ENCODE results near the gene EHD4.

EHD4 gene

GRCh38 chr15:41919954-41920538 is 52.3 kb downstream of the EHD4 start:
- Histone ChIP-seq H3K36me3 (replicated peaks in 1 of 2; ENCODE audit: control insufficient read depth in 2 of 2, insufficient read depth in 2 of 2, low read length in 2 of 2) (peaks cover 8 to 11% of the 10 kb centered on the region in 2 donors), H2BK5ac (ENCODE audit: low read length) (no peak overlapping the region), H3K4me2 (ENCODE audit: insufficient read depth, low read length, poor library complexity, severe bottlenecking) (no peak overlapping the region), H2AK5ac (ENCODE audit: low read depth, low read length) (no peak overlapping the region), H3K9me3 (replicated peaks in 1 of 2; ENCODE audit: control insufficient read depth in 2 of 2, insufficient read depth in 1 of 2, low read depth in 1 of 2, low read length in 2 of 2) (no peaks in the 10 kb centered on the region), H3K23ac (ENCODE audit: low read depth, low read length, poor library complexity) (no peak overlapping the region), H3K4ac (ENCODE audit: low read length) (no peak overlapping the region), H2BK120ac (ENCODE audit: low read depth, low read length) (no peak overlapping the region), H3K14ac (ENCODE audit: low read length) (no peak overlapping the region), H3K9ac (ENCODE audit: low read depth, low read length, poor library complexity) (no peak overlapping the region), H4K91ac (ENCODE audit: low read depth, low read length, poor library complexity) (no peak overlapping the region), H2AFZ (ENCODE audit: low read length) (no peak overlapping the region), H4K8ac (ENCODE audit: low read depth, low read length) (no peak overlapping the region), H3K27ac (replicated peaks; ENCODE audit: low read length) (no peak overlapping the region), H2BK15ac (ENCODE audit: low read length) (no peak overlapping the region), H3K18ac (ENCODE audit: low read length) (no peak overlapping the region), H3K27me3 (ENCODE audit: control insufficient read depth in 3 of 3, insufficient read depth in 3 of 3, low read depth in 1 of 3, low read length in 3 of 3) (no peaks in the 10 kb centered on the region), H3K79me1 (ENCODE audit: low read depth, low read length) (no peaks in the 10 kb centered on the region), H2BK12ac (ENCODE audit: low read length) (no peak overlapping the region), H3K4me3 (ENCODE audit: low read length in 2 of 2) (no peak overlapping the region), H3K4me1 (ENCODE audit: control insufficient read depth in 2 of 2, insufficient read depth in 1 of 2, low read depth in 1 of 2, low read length in 2 of 2) (peaks cover 2 to 18% of the 10 kb centered on the region in 2 donors)
- DNase-seq (ENCODE audit: low spot score): no peak
- WGBS, 2 donors (ENCODE audit: extremely low coverage in 2 of 2, insufficient read length in 2 of 2, insufficient replicate concordance in 1 of 2): no CpG with 5 or more reads among the region's 3 CpGs

- H3K4me2 ChIP-seq (ENCODE audit: insufficient read depth, low read length, poor library complexity, severe bottlenecking): no peak overlapping the region
- no peak overlapping the region for H2BK120ac ChIP-seq (ENCODE audit: low read depth, low read length)
- no peaks in the 10 kb centered on the region for H3K9me3 ChIP-seq (replicated peaks in 1 of 2; ENCODE audit: control insufficient read depth in 2 of 2, insufficient read depth in 1 of 2, low read depth in 1 of 2, low read length in 2 of 2)
- H3K14ac ChIP-seq (ENCODE audit: low read length): no peak overlapping the region
- H3K4me3 ChIP-seq (ENCODE audit: low read length in 2 of 2): no peak overlapping the region
- H4K8ac ChIP-seq (ENCODE audit: low read depth, low read length): no peak overlapping the region
- WGBS, 2 donors (ENCODE audit: extremely low coverage in 2 of 2, insufficient read length in 2 of 2, insufficient replicate concordance in 1 of 2): no CpG with 5 or more reads among the region's 30 CpGs
- H3K4ac ChIP-seq (ENCODE audit: low read length): no peak overlapping the region
- no peak overlapping the region for H2AK5ac ChIP-seq (ENCODE audit: low read depth, low read length)
- H3K9ac ChIP-seq (ENCODE audit: low read depth, low read length, poor library complexity): no peak overlapping the region
- H2BK5ac ChIP-seq (ENCODE audit: low read length): no peak overlapping the region
- no peaks in the 10 kb centered on the region for H3K27me3 ChIP-seq (ENCODE audit: control insufficient read depth in 3 of 3, insufficient read depth in 3 of 3, low read depth in 1 of 3, low read length in 3 of 3)
- H3K23ac ChIP-seq (ENCODE audit: low read depth, low read length, poor library complexity): peak overlapping the region; percentile 2
- DNase-seq (ENCODE audit: low spot score): no peak
- H3K36me3 ChIP-seq (replicated peaks in 1 of 2; ENCODE audit: control insufficient read depth in 2 of 2, insufficient read depth in 2 of 2, low read length in 2 of 2): peaks cover 8 to 11% of the 10 kb centered on the region in 2 donors
- no peak overlapping the region for H4K91ac ChIP-seq (ENCODE audit: low read depth, low read length, poor library complexity)
- no peak overlapping the region for H3K27ac ChIP-seq (replicated peaks; ENCODE audit: low read length)
- H2BK15ac ChIP-seq (ENCODE audit: low read length): no peak overlapping the region
- no peak overlapping the region for H2AFZ ChIP-seq (ENCODE audit: low read length)
- H3K79me1 ChIP-seq (ENCODE audit: low read depth, low read length): no peaks in the 10 kb centered on the region
- peaks cover 2 to 18% of the 10 kb centered on the region in 2 donors for H3K4me1 ChIP-seq (ENCODE audit: control insufficient read depth in 2 of 2, insufficient read depth in 1 of 2, low read depth in 1 of 2, low read length in 2 of 2)
- no peak overlapping the region for H3K18ac ChIP-seq (ENCODE audit: low read length)
- no peak overlapping the region for H2BK12ac ChIP-seq (ENCODE audit: low read length)
These were observed 53.0 kb downstream of the EHD4 start for GRCh38 chr15:41919201-41919820.

GRCh38 chr15:41918506-41919126 is 53.7 kb downstream of the EHD4 start:
- DNase-seq (ENCODE audit: low spot score): no peak
- WGBS, 2 donors (ENCODE audit: extremely low coverage in 2 of 2, insufficient read length in 2 of 2, insufficient replicate concordance in 1 of 2): no CpG with 5 or more reads among the region's 8 CpGs
- Histone ChIP-seq H2AFZ (ENCODE audit: low read length) (no peak overlapping the region), H2BK120ac (ENCODE audit: low read depth, low read length) (no peak overlapping the region), H3K9me3 (replicated peaks in 1 of 2; ENCODE audit: control insufficient read depth in 2 of 2, insufficient read depth in 1 of 2, low read depth in 1 of 2, low read length in 2 of 2) (no peaks in the 10 kb centered on the region), H3K4me1 (ENCODE audit: control insufficient read depth in 2 of 2, insufficient read depth in 1 of 2, low read depth in 1 of 2, low read length in 2 of 2) (peaks cover 2 to 18% of the 10 kb centered on the region in 2 donors), H2AK5ac (ENCODE audit: low read depth, low read length) (no peak overlapping the region), H4K8ac (ENCODE audit: low read depth, low read length) (no peak overlapping the region), H4K91ac (ENCODE audit: low read depth, low read length, poor library complexity) (no peak overlapping the region), H3K23ac (ENCODE audit: low read depth, low read length, poor library complexity) (no peak overlapping the region), H3K14ac (ENCODE audit: low read length) (no peak overlapping the region), H2BK5ac (ENCODE audit: low read length) (no peak overlapping the region), H3K27me3 (ENCODE audit: control insufficient read depth in 3 of 3, insufficient read depth in 3 of 3, low read depth in 1 of 3, low read length in 3 of 3) (no peaks in the 10 kb centered on the region), H3K18ac (ENCODE audit: low read length) (no peak overlapping the region), H2BK15ac (ENCODE audit: low read length) (no peak overlapping the region), H3K4me2 (ENCODE audit: insufficient read depth, low read length, poor library complexity, severe bottlenecking) (no peak overlapping the region), H3K4ac (ENCODE audit: low read length) (no peak overlapping the region), H3K36me3 (replicated peaks in 1 of 2; ENCODE audit: control insufficient read depth in 2 of 2, insufficient read depth in 2 of 2, low read length in 2 of 2) (peaks cover 8 to 11% of the 10 kb centered on the region in 2 donors), H2BK12ac (ENCODE audit: low read length) (no peak overlapping the region), H3K4me3 (ENCODE audit: low read length in 2 of 2) (no peak overlapping the region), H3K27ac (replicated peaks; ENCODE audit: low read length) (no peak overlapping the region), H3K79me1 (ENCODE audit: low read depth, low read length) (no peaks in the 10 kb centered on the region), H3K9ac (ENCODE audit: low read depth, low read length, poor library complexity) (no peak overlapping the region)

GRCh38 chr15:41917767-41918430 is 54.5 kb downstream of the EHD4 start:
- no peak overlapping the region for H2AFZ ChIP-seq (ENCODE audit: low read length)
- H3K79me1 ChIP-seq (ENCODE audit: low read depth, low read length): no peaks in the 10 kb centered on the region
- H3K27ac ChIP-seq (replicated peaks; ENCODE audit: low read length): no peak overlapping the region
- H3K14ac ChIP-seq (ENCODE audit: low read length): no peak overlapping the region
- no peak overlapping the region for H2BK15ac ChIP-seq (ENCODE audit: low read length)
- no peaks in the 10 kb centered on the region for H3K9me3 ChIP-seq (replicated peaks in 1 of 2; ENCODE audit: control insufficient read depth in 2 of 2, insufficient read depth in 1 of 2, low read depth in 1 of 2, low read length in 2 of 2)
- H3K4ac ChIP-seq (ENCODE audit: low read length): no peak overlapping the region
- peak overlapping the region; percentile 56 for H3K23ac ChIP-seq (ENCODE audit: low read depth, low read length, poor library complexity)
- H3K4me1 ChIP-seq (ENCODE audit: control insufficient read depth in 2 of 2, insufficient read depth in 1 of 2, low read depth in 1 of 2, low read length in 2 of 2): peaks cover 2 to 18% of the 10 kb centered on the region in 2 donors
- peak overlapping the region in 1 of 2 donors; percentile 3 for H3K4me3 ChIP-seq (ENCODE audit: low read length in 2 of 2)
- no peak overlapping the region for H3K18ac ChIP-seq (ENCODE audit: low read length)
- no peaks in the 10 kb centered on the region for H3K27me3 ChIP-seq (ENCODE audit: control insufficient read depth in 3 of 3, insufficient read depth in 3 of 3, low read depth in 1 of 3, low read length in 3 of 3)
- no peak overlapping the region for H4K91ac ChIP-seq (ENCODE audit: low read depth, low read length, poor library complexity)
- no peak overlapping the region for H2BK5ac ChIP-seq (ENCODE audit: low read length)
- H3K9ac ChIP-seq (ENCODE audit: low read depth, low read length, poor library complexity): no peak overlapping the region
- no peak overlapping the region for H3K4me2 ChIP-seq (ENCODE audit: insufficient read depth, low read length, poor library complexity, severe bottlenecking)
- H2BK12ac ChIP-seq (ENCODE audit: low read length): no peak overlapping the region
- no peak overlapping the region for H2AK5ac ChIP-seq (ENCODE audit: low read depth, low read length)
- peaks cover 8 to 11% of the 10 kb centered on the region in 2 donors for H3K36me3 ChIP-seq (replicated peaks in 1 of 2; ENCODE audit: control insufficient read depth in 2 of 2, insufficient read depth in 2 of 2, low read length in 2 of 2)
- no peak overlapping the region for H4K8ac ChIP-seq (ENCODE audit: low read depth, low read length)
- H2BK120ac ChIP-seq (ENCODE audit: low read depth, low read length): no peak overlapping the region
- no CpG with 5 or more reads among the region's 10 CpGs for WGBS, 2 donors (ENCODE audit: extremely low coverage in 2 of 2, insufficient read length in 2 of 2, insufficient replicate concordance in 1 of 2)
- no peak for DNase-seq (ENCODE audit: low spot score)

Measured in neuronal stem cell (in vitro differentiated cells).